K562 (cell line): ENCODE results near the gene KIF3A. TPM values are rescaled to one million over a fixed set of nuclear protein-coding genes. Genes with fewer than 3 reads are reported as not detected.

ENCODE experiments used
- CHCHD3 ChIP-seq: fragments of 250-450 bp; sonication (Bioruptor Pico); IDR thresholded peaks from 2 replicates; pipeline ENCODE4 v2.1.2; 2022; ENCODE audit warnings: mild to moderate bottlenecking
- EP300 ChIP-seq: IDR thresholded peaks from 2 replicates; pipeline ENCODE4 v1.6.1; 2012; ENCODE audit warnings: low read length, improper control_type of control experiment
- HNRNPH1 ChIP-seq: fragments of 200-400 bp; formaldehyde crosslinking; optimal IDR thresholded peaks from 2 replicates; pipeline ENCODE3; 2017; ENCODE audit warnings: low read depth, mild to moderate bottlenecking, low read length, moderate library complexity
- LCOR ChIP-seq: sonication (generic); formaldehyde crosslinking; IDR thresholded peaks from 2 replicates; pipeline ENCODE4 v1.8.0; 2022; ENCODE audit warnings: mild to moderate bottlenecking, missing genetic modification reagents
- MBD2 ChIP-seq: sonication (generic); IDR thresholded peaks from 2 replicates; pipeline ENCODE4 v1.6.1; 2016; ENCODE audit warnings: low read depth, borderline replicate concordance
- MCM7 ChIP-seq, 2 experiments: fragments of 450-650 bp; IDR thresholded peaks; 2 replicates each; pipeline ENCODE4 v1.6.1; 2016 to 2018
- NCOR1 ChIP-seq: fragments of 450-650 bp; IDR thresholded peaks from 2 replicates; pipeline ENCODE4 v1.6.1; 2016; ENCODE audit warnings: mild to moderate bottlenecking, moderate library complexity
- NR1H2 ChIP-seq: sonication (generic); formaldehyde crosslinking; IDR thresholded peaks from 2 replicates; pipeline ENCODE4 v1.4.0; 2020; ENCODE audit warnings: mild to moderate bottlenecking, missing genetic modification reagents
- POLR3A ChIP-seq: IDR thresholded peaks from 2 replicates; pipeline ENCODE4 v1.6.1; 2011; ENCODE audit warnings: borderline replicate concordance, mild to moderate bottlenecking, moderate library complexity; ENCODE audit not compliant: insufficient read length, insufficient read depth; ENCODE audit errors: extremely low read depth
- RBM34 ChIP-seq: fragments of 200-400 bp; formaldehyde crosslinking; IDR thresholded peaks from 2 replicates; pipeline ENCODE4 v1.6.1; 2018; ENCODE audit warnings: low read length, borderline replicate concordance; ENCODE audit not compliant: insufficient read depth
- TAF15 ChIP-seq: fragments of 200-400 bp; formaldehyde crosslinking; IDR thresholded peaks from 2 replicates; pipeline ENCODE4 v1.6.1; 2017; ENCODE audit warnings: mild to moderate bottlenecking, low read depth, low read length, moderate library complexity
- TARDBP ChIP-seq: fragments of 450-650 bp; IDR thresholded peaks from 2 replicates; pipeline ENCODE4 v1.6.1; 2016
- TCF7L2 ChIP-seq: fragments of 150-350 bp; IDR thresholded peaks from 2 replicates; pipeline ENCODE4 v1.6.1; 2016; ENCODE audit warnings: low read depth, mild to moderate bottlenecking, low read length, moderate library complexity
- TRIM24 ChIP-seq, 2 experiments: fragments of 450-650 bp; IDR thresholded peaks; 2 replicates each; pipeline ENCODE4 v1.6.1; 2016
- USF1 ChIP-seq: sonication (generic); formaldehyde crosslinking; IDR thresholded peaks from 2 replicates; pipeline ENCODE4 v1.9.0; 2022; ENCODE audit warnings: mild to moderate bottlenecking, missing genetic modification reagents
- ZNF121 ChIP-seq: sonication (generic); formaldehyde crosslinking; conservative IDR thresholded peaks from 2 replicates; pipeline ENCODE4 v1.8.0; 2022; ENCODE audit warnings: missing genetic modification reagents
- ZNF253 ChIP-seq: fragments of 250-450 bp; sonication (Bioruptor Pico); conservative IDR thresholded peaks from 2 replicates; pipeline ENCODE4 v1.6.1; 2021; ENCODE audit warnings: mild to moderate bottlenecking
- ZNF3 ChIP-seq: fragments of 250-450 bp; sonication (Bioruptor Pico); IDR thresholded peaks from 2 replicates; pipeline ENCODE4 v1.5.0; 2021; ENCODE audit warnings: mild to moderate bottlenecking, moderate library complexity
- ZNF316 ChIP-seq: fragments of 450-650 bp; IDR thresholded peaks from 2 replicates; pipeline ENCODE4 v1.6.1; 2016
- polyA plus RNA-seq, 8 experiments: library from polyadenylated mRNA; depleted of rRNA in 4 of 8; stranded (reverse) in 5 of 8; unstranded in 3 of 8; fragments of >200 nt; fragmentation: Nextera tagmentation in 2 of 8; fragmentation: Illumina TruSeq in 1 of 8; extraction: Ambion mirVana in 2 of 8; extraction: Trizol in 1 of 8; gene quantifications; 2 replicates each; pipeline versions ENCODE4 v1.2.1 to v1.2.3, GENCODE V29; 2011 to 2014; ENCODE audit warnings: inconsistent platforms in 1 of 8, missing spikeins in 1 of 8
- total RNA-seq, 7 experiments: library from RNA; depleted of rRNA in 6 of 7; stranded (reverse); fragments of >200 nt in 6 of 7; fragmentation: Illumina TruSeq in 2 of 7; extraction: Trizol in 2 of 7; gene quantifications; 2 replicates each; pipeline versions ENCODE4 v1.2.1 to v1.2.3, GENCODE V29; 2011 to 2021; ENCODE audit warnings: low replicate concordance in 1 of 7
- TF ChIP-seq, protein P1 (sequence below): fragments of 250-450 bp; sonication (Bioruptor Pico); IDR thresholded peaks from 2 replicates; pipeline ENCODE4 v1.4.0; 2020; ENCODE audit warnings: mild to moderate bottlenecking, moderate library complexity, borderline replicate concordance
- TF ChIP-seq, protein P2 (sequence below), 3 experiments: fragments of 200-800 bp in 1 of 3; fragments of 250-450 bp in 1 of 3; fragments of 450-650 bp in 1 of 3; sonication (Bioruptor Pico) in 1 of 3; sonication (Bioruptor generic) in 1 of 3; formaldehyde crosslinking in 1 of 3; IDR thresholded peaks; 2 replicates each; pipeline versions ENCODE4 v1.6.1 to v1.8.0; 2016 to 2022; ENCODE audit warnings: mild to moderate bottlenecking in 2 of 3, missing genetic modification characterization in 2 of 3, missing compliant biosample characterization in 1 of 3, moderate library complexity in 1 of 3
- TF ChIP-seq, protein P3 (sequence below), 2 experiments: fragments of 450-650 bp; conservative IDR thresholded peaks; 2 replicates each; pipeline ENCODE4 v1.6.1; 2017; ENCODE audit warnings: mild to moderate bottlenecking in 2 of 2, moderate library complexity in 2 of 2

Gene KIF3A
- total and polyA plus RNA-seq, 9 of the 15 experiments (the other 6 are each of a cell fraction or from before 2014, with no cell fraction given): 1.5 to 7.8 (median 6.0) TPM

DNA sequence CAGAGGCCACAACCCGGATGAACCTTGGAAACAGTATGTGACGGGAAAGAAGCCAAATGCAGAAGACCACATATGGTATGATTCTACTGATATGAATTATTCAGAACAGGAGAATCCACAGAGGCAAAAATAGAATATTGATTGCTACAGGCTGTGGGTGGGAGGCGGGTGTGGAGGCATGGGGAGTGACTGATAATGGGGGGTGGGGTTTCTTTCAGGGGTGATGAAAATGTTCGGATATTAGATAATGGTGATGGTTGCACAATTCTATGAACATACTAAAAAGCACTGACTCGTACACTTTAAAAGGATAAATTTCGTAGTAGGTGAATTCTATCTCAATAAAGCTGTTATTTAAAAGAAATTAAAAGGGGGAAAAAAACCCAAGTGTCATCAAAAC is 52.9 kb downstream of the KIF3A start (continued):
- TF ChIP-seq RBM34 (no peak), TARDBP (no peak), MCM7 (IDR thresholded peaks at IDR 0.05) (no peak), ZNF316 (peak; percentile 23; the same call in 1 of the 2 replicates), HNRNPH1 (no peak), TCF7L2 (no peak), ZNF3 (CRISPR knock-in tag) (no peak), NR1H2 (CRISPR knock-in tag) (no peak), TAF15 (no peak), POLR3A (no peak), ZNF253 (CRISPR knock-in tag) (no peak), USF1 (CRISPR knock-in tag) (no peak), CHCHD3 (no peak), ZNF121 (CRISPR knock-in tag) (no peak), NCOR1 (peak; percentile 78), EP300 (peak; percentile 71; the same call in 1 of the 2 replicates), TRIM24 (IDR thresholded peaks at IDR 0.05) (peak; percentile 41 to 71; a peak in 3 of 4 replicates), MBD2 (no peak), LCOR (CRISPR knock-in tag) (no peak)
- TF ChIP-seq, protein P1, sequence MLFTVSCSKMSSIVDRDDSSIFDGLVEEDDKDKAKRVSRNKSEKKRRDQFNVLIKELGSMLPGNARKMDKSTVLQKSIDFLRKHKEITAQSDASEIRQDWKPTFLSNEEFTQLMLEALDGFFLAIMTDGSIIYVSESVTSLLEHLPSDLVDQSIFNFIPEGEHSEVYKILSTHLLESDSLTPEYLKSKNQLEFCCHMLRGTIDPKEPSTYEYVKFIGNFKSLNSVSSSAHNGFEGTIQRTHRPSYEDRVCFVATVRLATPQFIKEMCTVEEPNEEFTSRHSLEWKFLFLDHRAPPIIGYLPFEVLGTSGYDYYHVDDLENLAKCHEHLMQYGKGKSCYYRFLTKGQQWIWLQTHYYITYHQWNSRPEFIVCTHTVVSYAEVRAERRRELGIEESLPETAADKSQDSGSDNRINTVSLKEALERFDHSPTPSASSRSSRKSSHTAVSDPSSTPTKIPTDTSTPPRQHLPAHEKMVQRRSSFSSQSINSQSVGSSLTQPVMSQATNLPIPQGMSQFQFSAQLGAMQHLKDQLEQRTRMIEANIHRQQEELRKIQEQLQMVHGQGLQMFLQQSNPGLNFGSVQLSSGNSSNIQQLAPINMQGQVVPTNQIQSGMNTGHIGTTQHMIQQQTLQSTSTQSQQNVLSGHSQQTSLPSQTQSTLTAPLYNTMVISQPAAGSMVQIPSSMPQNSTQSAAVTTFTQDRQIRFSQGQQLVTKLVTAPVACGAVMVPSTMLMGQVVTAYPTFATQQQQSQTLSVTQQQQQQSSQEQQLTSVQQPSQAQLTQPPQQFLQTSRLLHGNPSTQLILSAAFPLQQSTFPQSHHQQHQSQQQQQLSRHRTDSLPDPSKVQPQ (CRISPR knock-in tag): no peak
- TF ChIP-seq, protein P2, sequence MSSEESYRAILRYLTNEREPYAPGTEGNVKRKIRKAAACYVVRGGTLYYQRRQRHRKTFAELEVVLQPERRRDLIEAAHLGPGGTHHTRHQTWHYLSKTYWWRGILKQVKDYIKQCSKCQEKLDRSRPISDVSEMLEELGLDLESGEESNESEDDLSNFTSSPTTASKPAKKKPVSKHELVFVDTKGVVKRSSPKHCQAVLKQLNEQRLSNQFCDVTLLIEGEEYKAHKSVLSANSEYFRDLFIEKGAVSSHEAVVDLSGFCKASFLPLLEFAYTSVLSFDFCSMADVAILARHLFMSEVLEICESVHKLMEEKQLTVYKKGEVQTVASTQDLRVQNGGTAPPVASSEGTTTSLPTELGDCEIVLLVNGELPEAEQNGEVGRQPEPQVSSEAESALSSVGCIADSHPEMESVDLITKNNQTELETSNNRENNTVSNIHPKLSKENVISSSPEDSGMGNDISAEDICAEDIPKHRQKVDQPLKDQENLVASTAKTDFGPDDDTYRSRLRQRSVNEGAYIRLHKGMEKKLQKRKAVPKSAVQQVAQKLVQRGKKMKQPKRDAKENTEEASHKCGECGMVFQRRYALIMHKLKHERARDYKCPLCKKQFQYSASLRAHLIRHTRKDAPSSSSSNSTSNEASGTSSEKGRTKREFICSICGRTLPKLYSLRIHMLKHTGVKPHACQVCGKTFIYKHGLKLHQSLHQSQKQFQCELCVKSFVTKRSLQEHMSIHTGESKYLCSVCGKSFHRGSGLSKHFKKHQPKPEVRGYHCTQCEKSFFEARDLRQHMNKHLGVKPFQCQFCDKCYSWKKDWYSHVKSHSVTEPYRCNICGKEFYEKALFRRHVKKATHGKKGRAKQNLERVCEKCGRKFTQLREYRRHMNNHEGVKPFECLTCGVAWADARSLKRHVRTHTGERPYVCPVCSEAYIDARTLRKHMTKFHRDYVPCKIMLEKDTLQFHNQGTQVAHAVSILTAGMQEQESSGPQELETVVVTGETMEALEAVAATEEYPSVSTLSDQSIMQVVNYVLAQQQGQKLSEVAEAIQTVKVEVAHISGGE (CRISPR knock-in tag; IDR thresholded peaks at IDR 0.05): no peak
- TF ChIP-seq, protein P3, sequence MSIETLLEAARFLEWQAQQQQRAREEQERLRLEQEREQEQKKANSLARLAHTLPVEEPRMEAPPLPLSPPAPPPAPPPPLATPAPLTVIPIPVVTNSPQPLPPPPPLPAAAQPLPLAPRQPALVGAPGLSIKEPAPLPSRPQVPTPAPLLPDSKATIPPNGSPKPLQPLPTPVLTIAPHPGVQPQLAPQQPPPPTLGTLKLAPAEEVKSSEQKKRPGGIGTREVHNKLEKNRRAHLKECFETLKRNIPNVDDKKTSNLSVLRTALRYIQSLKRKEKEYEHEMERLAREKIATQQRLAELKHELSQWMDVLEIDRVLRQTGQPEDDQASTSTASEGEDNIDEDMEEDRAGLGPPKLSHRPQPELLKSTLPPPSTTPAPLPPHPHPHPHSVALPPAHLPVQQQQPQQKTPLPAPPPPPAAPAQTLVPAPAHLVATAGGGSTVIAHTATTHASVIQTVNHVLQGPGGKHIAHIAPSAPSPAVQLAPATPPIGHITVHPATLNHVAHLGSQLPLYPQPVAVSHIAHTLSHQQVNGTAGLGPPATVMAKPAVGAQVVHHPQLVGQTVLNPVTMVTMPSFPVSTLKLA (conservative IDR thresholded peaks at IDR 0.05): no peak
